ENCODE results near the gene IQCK. TPM values are rescaled to one million over a fixed set of nuclear protein-coding genes. Genes with fewer than 3 reads are reported as not detected.

Gene IQCK
- polyA plus RNA-seq, 3 donors = 0.52 to 1.2 (median 0.58) TPM

DNA sequence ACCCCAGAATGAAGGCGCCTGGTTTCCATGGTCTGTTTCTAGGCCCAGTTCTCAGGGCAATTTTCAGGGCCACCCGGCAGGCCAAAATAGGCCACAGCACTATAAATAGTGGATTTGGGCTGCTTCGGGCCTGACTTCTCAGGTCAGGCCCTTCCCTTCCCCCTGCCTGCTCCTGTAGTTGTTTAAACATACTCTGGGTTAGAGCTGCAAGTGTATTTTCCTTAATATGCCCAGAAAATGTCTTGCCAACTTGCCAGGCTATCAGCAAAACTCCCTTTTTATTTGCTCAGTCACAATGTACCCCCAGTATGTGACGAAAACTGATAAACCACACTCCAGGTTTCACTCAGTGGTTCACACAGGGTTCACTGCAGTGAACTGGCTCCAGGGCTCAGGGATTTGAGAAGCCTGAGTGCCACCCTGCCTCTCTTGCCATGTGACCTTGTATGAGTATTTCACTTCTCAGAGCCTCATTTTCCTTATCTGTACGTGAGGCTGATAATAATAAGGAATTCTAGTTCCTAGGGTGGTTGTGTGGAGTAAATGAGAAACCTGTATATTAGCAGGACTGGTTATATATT lies 90.1 kb downstream of the IQCK start:
- Histone ChIP-seq H3K27ac (ENCODE audit: low read depth in 1 of 2, low read length in 2 of 2) (peak overlapping the region in 1 of 2 donors; percentile 49), H3K4me1 (ENCODE audit: control insufficient read depth in 1 of 2, insufficient read depth in 2 of 2, low read length in 2 of 2) (peaks cover 33 to 36% of the 10 kb centered on the region in 2 donors), H2AFZ (ENCODE audit: insufficient read depth, low read depth, low read length, poor library complexity, severe bottlenecking) (no peak overlapping the region), H3K9ac (ENCODE audit: insufficient read depth, low read length, poor library complexity, severe bottlenecking) (no peak overlapping the region), H3K4me3 (replicated peaks in 1 of 3; ENCODE audit: low read depth in 2 of 3, low read length in 3 of 3) (no peak overlapping the region), H3K27me3 (ENCODE audit: control insufficient read depth in 2 of 2, insufficient read depth in 2 of 2, low read length in 2 of 2) (no peaks in the 10 kb centered on the region), H3K79me2 (ENCODE audit: insufficient read depth, low read length) (no peaks in the 10 kb centered on the region), H3K9me3 (replicated peaks in 1 of 2; ENCODE audit: control insufficient read depth in 1 of 2, insufficient read depth in 1 of 2, low read length in 2 of 2) (peaks cover 10% of the 10 kb centered on the region in 2 donors), H4K20me1 (ENCODE audit: insufficient read depth, low read length) (no peaks in the 10 kb centered on the region), H3K4me2 (replicated peaks; ENCODE audit: extremely low read depth, low read length, poor library complexity, severe bottlenecking) (no peak overlapping the region), H3K36me3 (replicated peaks in 1 of 2; ENCODE audit: control insufficient read depth in 1 of 2, insufficient read depth in 2 of 2, low read length in 2 of 2) (no peaks in the 10 kb centered on the region)
- H3K9me3 Mint-ChIP-seq = peaks cover 9 to 20% (median 13%) of the 10 kb centered on the region in 7 donors
- H3K27ac Mint-ChIP-seq = peak overlapping the region in 1 of 7 donors; percentile 48
- H3K36me3 Mint-ChIP-seq = peaks cover 0 to 4% of the 10 kb centered on the region in 2 donors
- intact Hi-C loops (cut with micrococcal nuclease) = no loop called here
- TF ChIP-seq CTCF (IDR thresholded peaks at IDR 0.05) = no peak
- no peak for DNase-seq
- WGBS (ENCODE audit: insufficient coverage) = 100% methylated on average over 2 of the region's 5 CpGs
- no peak overlapping the region for H3K4me3 Mint-ChIP-seq
- no peaks in the 10 kb centered on the region for H3K27me3 Mint-ChIP-seq (ENCODE audit: low read depth in 3 of 3)
- H3K4me1 Mint-ChIP-seq = peaks cover 34% of the 10 kb centered on the region

DNA sequence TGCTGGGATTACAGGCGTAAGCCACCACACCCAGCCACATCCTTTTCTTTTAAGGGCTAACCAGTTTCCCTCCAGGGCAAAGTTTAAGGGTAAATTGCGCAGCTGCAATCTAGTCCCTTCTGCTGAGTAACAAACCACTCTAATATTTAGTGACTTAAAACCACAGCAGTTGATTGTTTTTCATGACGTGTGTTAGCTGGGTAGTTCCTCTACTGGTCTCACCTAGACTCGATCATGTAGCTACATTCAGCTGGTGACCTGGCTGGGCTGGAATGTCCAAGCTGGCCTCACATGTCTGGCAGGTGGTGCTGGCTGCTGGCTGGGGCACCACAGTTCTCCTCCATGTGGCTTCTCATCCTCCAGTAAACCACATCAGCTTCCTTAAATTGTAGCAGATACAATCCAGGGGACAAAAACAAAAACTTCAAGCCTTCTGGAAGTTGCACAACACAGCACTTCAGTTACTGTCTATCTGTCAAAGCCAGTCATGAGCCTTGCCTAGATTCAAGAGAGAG lies 91.1 kb downstream of the IQCK start:
- peaks cover 0 to 4% of the 10 kb centered on the region in 2 donors for H3K36me3 Mint-ChIP-seq
- no peaks in the 10 kb centered on the region for H3K79me2 ChIP-seq (ENCODE audit: insufficient read depth, low read length)
- H3K4me2 ChIP-seq (replicated peaks; ENCODE audit: extremely low read depth, low read length, poor library complexity, severe bottlenecking) = no peak overlapping the region
- peak overlapping the region in 1 of 2 donors; percentile 20 for H3K4me3 Mint-ChIP-seq
- H3K27ac Mint-ChIP-seq = peak overlapping the region; percentile 19 to 84 (median 66)
- peaks cover 29% of the 10 kb centered on the region for H3K4me1 Mint-ChIP-seq
- WGBS (ENCODE audit: insufficient coverage) = 22% methylated on average over 1 of the region's 4 CpGs
- no peak for TF ChIP-seq CTCF (IDR thresholded peaks at IDR 0.05)
- peaks cover 30 to 33% of the 10 kb centered on the region in 2 donors for H3K4me1 ChIP-seq (ENCODE audit: control insufficient read depth in 1 of 2, insufficient read depth in 2 of 2, low read length in 2 of 2)
- no peaks in the 10 kb centered on the region for H3K27me3 ChIP-seq (ENCODE audit: control insufficient read depth in 2 of 2, insufficient read depth in 2 of 2, low read length in 2 of 2)
- intact Hi-C loops (cut with micrococcal nuclease) = no loop called here
- H3K4me3 ChIP-seq (replicated peaks in 1 of 3; ENCODE audit: low read depth in 2 of 3, low read length in 3 of 3) = no peak overlapping the region
- no peaks in the 10 kb centered on the region for H4K20me1 ChIP-seq (ENCODE audit: insufficient read depth, low read length)
- peaks cover 10% of the 10 kb centered on the region in 2 donors for H3K9me3 ChIP-seq (replicated peaks in 1 of 2; ENCODE audit: control insufficient read depth in 1 of 2, insufficient read depth in 1 of 2, low read length in 2 of 2)
- H3K9me3 Mint-ChIP-seq = peaks cover 9 to 21% (median 14%) of the 10 kb centered on the region in 7 donors
- peak overlapping the region; percentile 7 to 49 for H3K27ac ChIP-seq (ENCODE audit: low read depth in 1 of 2, low read length in 2 of 2)
- DNase-seq = peak in 2 of 3 donors; percentile 12 to 50
- no peaks in the 10 kb centered on the region for H3K27me3 Mint-ChIP-seq (ENCODE audit: low read depth in 3 of 3)
- H3K9ac ChIP-seq (ENCODE audit: insufficient read depth, low read length, poor library complexity, severe bottlenecking) = no peak overlapping the region
- peak overlapping the region; percentile 57 for H2AFZ ChIP-seq (ENCODE audit: insufficient read depth, low read depth, low read length, poor library complexity, severe bottlenecking)
- H3K36me3 ChIP-seq (replicated peaks in 1 of 2; ENCODE audit: control insufficient read depth in 1 of 2, insufficient read depth in 2 of 2, low read length in 2 of 2) = no peaks in the 10 kb centered on the region
